ENCODE data around the gene PFDN4.

- TF ChIP-seq POLR2A (IDR thresholded peaks at IDR 0.05) = no peak
- TF ChIP-seq CTCF (IDR thresholded peaks at IDR 0.05) = no peak
Measured at GRCh38 chr20:54189630-54190029, 18.3 kb upstream of the PFDN4 start.

All from tibial nerve (tissue), 3 donors.